Left lung (tissue), 10 donors: ENCODE results near the gene SAP30. TPM values are rescaled to one million over a fixed set of nuclear protein-coding genes. Genes with fewer than 3 reads are reported as not detected.

Experiments
- ATAC-seq: fragments of 200-7000 bp; cut with Tn5 transposase; one replicate; pipeline ENCODE4 v1.9.1; 2020; ENCODE audit warnings: moderate library complexity
- DNase-seq, 4 donors: peaks; one replicate each; pipeline ENCODE4 v3.0.0-alpha.2; 2013 to 2020
- H3K27ac ChIP-seq, 2 donors: fragments of 200-600 bp; sonication (generic) in 1 of 2; one replicate each; pipeline versions ENCODE4 v1.5.0 to v1.8.0; 2020 to 2021
- H3K27me3 ChIP-seq, 2 donors: fragments of 200-600 bp; sonication (generic) in 1 of 2; one replicate each; pipeline versions ENCODE4 v1.5.0 to v1.8.0; 2020 to 2021
- H3K36me3 ChIP-seq, 2 donors: fragments of 200-600 bp; sonication (generic) in 1 of 2; one replicate each; pipeline versions ENCODE4 v1.5.0 to v1.8.0; 2020 to 2021
- H3K4me1 ChIP-seq, 2 donors: fragments of 200-600 bp; one replicate each; pipeline ENCODE4 v1.8.0; 2021
- H3K4me3 ChIP-seq, 2 donors: fragments of 200-600 bp; sonication (generic) in 1 of 2; one replicate each; pipeline versions ENCODE4 v1.5.0 to v1.8.0; 2020 to 2021; ENCODE audit warnings: mild to moderate bottlenecking in 1 of 2
- H3K9me3 ChIP-seq, 2 donors: fragments of 200-600 bp; sonication (generic) in 1 of 2; one replicate each; pipeline versions ENCODE4 v1.5.0 to v1.8.0; 2020 to 2021
- intact Hi-C, 2 donors: fragments of 100-400 bp; cut with DNase I; formaldehyde crosslinking; loops; one replicate each; pipeline versions ENCODE4 v1.11.2 to v1.14.2; 2022
- polyA plus RNA-seq, 6 donors: library from polyadenylated mRNA; unstranded; fragments of 120-200 nt; gene quantifications; one replicate each; pipeline ENCODE4 v1.2.1, GENCODE V29; 2013; ENCODE audit not compliant: insufficient read length in 6 of 6
- total RNA-seq, 2 donors: library from RNA; stranded (reverse); fragmentation: NEBNext Ultra II Directional; extraction: Animal tissue kit (Norgen Biotek cat#: 25700); gene quantifications; one replicate each; pipeline ENCODE4 v1.2.1, GENCODE V29; 2021
- TF ChIP-seq, protein P1 (sequence below), 2 donors: fragments of 200-600 bp; sonication (generic) in 1 of 2; IDR thresholded peaks; one replicate each; pipeline versions ENCODE4 v1.5.0 to v1.8.0; 2021; ENCODE audit warnings: antibody characterized with exemption in 2 of 2
- donor health status: DM: no; HTN: yes; CAD: no.
- donor health status: DM: no; HTN: no; CAD: no.

The SAP30 gene
- total and polyA plus RNA-seq, 8 donors, result 10.2 to 22.3 (median 18.0) TPM

DNA sequence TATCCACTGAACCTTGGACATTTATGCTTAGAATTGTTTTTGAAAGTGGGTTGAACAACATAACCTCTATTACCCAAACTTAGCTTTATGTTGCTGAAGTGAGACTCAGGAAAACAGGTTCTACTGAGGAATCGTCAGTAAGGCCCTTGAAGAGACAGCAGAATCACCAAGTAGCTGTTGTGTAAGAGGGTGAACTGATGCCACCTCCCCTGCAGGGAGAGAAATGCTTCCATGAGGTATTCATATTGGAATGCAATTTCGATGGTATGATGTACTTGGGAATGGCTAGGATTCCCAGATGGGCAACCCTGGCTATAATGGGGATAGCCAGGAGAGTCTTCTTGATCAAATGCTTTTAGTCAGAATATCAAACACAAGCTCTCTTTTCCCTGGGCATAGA is 32.3 kb downstream of the SAP30 start:
- no peaks in the 10 kb centered on the region for H3K27me3 ChIP-seq
- ATAC-seq (no peak), DNase-seq (no peak)
- TF ChIP-seq, protein P1, sequence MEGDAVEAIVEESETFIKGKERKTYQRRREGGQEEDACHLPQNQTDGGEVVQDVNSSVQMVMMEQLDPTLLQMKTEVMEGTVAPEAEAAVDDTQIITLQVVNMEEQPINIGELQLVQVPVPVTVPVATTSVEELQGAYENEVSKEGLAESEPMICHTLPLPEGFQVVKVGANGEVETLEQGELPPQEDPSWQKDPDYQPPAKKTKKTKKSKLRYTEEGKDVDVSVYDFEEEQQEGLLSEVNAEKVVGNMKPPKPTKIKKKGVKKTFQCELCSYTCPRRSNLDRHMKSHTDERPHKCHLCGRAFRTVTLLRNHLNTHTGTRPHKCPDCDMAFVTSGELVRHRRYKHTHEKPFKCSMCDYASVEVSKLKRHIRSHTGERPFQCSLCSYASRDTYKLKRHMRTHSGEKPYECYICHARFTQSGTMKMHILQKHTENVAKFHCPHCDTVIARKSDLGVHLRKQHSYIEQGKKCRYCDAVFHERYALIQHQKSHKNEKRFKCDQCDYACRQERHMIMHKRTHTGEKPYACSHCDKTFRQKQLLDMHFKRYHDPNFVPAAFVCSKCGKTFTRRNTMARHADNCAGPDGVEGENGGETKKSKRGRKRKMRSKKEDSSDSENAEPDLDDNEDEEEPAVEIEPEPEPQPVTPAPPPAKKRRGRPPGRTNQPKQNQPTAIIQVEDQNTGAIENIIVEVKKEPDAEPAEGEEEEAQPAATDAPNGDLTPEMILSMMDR (IDR thresholded peaks at IDR 0.05), result no peak
- intact Hi-C loops, result no loop called here
- no peak overlapping the region for H3K4me3 ChIP-seq
- H3K4me1 ChIP-seq, result no peaks in the 10 kb centered on the region
- peaks cover 0 to 3% of the 10 kb centered on the region in 2 donors for H3K36me3 ChIP-seq
- no peak overlapping the region for H3K27ac ChIP-seq
- H3K9me3 ChIP-seq, result no peaks in the 10 kb centered on the region

DNA sequence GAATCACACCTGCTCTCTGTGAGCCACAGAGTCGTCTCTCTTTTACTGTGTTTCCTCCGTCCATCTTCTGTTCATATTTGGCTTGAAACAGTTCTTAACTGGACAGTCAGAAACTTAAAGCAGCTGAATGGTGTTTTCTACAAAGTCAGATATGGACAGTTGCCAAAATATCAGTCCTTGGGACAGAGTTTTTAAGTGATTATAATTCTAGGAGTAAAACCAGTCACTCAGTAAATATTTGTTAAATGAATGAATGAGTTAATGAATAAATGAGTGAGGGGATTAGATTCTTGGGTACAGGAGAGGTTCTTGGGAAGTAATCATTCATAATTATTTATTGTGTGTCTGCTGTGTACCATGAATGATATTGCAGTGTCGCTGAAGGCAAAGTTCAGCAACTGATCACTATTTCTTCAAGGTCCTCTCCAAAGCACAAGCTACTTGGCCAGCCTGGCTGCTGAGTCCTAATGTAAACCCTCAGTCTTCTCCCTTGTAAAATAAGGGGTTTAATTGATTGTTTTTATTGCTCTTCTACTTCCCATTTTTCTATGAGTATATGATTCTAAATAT is 33.6 kb downstream of the SAP30 start:
- Histone ChIP-seq H3K4me3 (no peak overlapping the region), H3K9me3 (no peaks in the 10 kb centered on the region), H3K27ac (no peak overlapping the region), H3K27me3 (no peaks in the 10 kb centered on the region), H3K4me1 (no peaks in the 10 kb centered on the region), H3K36me3 (peaks cover 0 to 3% of the 10 kb centered on the region in 2 donors)
- no peak for DNase-seq
- no peak for ATAC-seq
- intact Hi-C loops, result no loop called here
- TF ChIP-seq, protein P1 (IDR thresholded peaks at IDR 0.05), result no peak

DNA sequence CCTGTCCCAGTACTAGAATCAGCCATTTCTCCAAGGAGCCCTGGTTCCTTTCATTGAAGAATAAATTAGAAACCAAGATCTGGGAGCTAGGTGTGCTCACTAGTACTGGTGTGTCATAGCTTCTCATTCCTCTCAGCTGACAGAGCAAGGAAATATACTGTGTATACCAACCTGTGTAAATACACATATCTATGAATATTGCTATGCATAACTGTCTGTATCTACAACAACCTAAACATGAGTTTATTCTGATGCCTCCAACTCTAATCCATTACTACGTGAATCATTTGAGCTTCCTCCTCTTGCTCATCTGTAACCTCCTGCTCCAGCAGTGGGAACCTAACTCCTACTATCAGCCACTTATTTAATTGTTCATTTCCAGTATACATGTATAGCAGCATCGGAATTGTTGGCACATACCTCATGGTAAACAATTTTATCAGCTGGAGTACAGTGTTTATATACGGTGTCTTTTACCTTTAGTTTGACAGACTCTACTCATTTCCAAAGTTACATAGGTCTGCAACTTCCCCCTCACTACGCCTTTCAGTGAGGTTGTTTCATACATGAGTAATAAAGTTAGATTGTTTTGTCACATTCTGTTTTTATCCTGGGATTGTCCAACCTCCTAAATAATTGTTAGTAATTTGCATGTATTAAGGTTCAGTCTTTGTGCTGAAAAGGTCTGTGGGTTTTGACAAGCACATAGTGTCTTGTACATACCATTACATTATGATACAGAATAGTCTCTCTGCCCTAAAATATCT is 35.3 kb downstream of the SAP30 start:
- no peak for DNase-seq
- Histone ChIP-seq H3K27me3 (no peaks in the 10 kb centered on the region), H3K4me1 (peaks cover 0 to 12% of the 10 kb centered on the region in 2 donors), H3K36me3 (peaks cover 0 to 3% of the 10 kb centered on the region in 2 donors), H3K27ac (no peak overlapping the region), H3K9me3 (no peaks in the 10 kb centered on the region), H3K4me3 (no peak overlapping the region)
- TF ChIP-seq, protein P1 (IDR thresholded peaks at IDR 0.05), result no peak
- no peak for ATAC-seq
- intact Hi-C loops, result no loop called here

DNA sequence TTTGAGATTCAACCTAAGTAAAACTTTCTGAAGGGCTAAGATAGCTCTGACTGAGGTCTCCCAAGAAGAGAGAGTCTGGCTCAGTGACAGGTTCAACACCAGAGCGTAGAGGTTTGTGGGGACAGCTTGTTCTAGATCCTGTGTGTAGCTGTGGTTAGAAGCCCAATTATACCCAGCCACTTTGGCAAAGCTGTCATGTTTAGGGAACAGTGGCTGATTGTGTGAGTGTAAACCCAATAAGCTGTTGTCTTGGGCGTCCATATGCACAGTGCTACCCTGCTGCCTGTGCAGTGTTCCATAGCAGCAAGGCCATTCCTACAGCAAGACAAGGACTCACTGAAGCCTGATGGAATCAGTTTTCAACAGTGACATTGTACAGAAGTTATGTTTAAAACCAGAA is 39.3 kb downstream of the SAP30 start:
- TF ChIP-seq, protein P1 (IDR thresholded peaks at IDR 0.05), result no peak
- intact Hi-C loops, result loop anchor here in 1 of 2 donors (10.0 kb wide), 1 partner anchor 85 kb away; no protein-coding TSS in a partner anchor
- H3K27ac ChIP-seq, result peak overlapping the region in 1 of 2 donors; percentile 66
- no peaks in the 10 kb centered on the region for H3K27me3 ChIP-seq
- H3K36me3 ChIP-seq, result no peaks in the 10 kb centered on the region
- DNase-seq (no peak), ATAC-seq (no peak)
- H3K4me3 ChIP-seq, result no peak overlapping the region
- peaks cover 6 to 52% of the 10 kb centered on the region in 2 donors for H3K4me1 ChIP-seq
- no peaks in the 10 kb centered on the region for H3K9me3 ChIP-seq

- H3K27ac ChIP-seq, result peak overlapping the region in 1 of 2 donors; percentile 66
- ATAC-seq, result no peak
- intact Hi-C loops, result loop anchor here in 1 of 2 donors (10.0 kb wide), 1 partner anchor 86 kb away; no protein-coding TSS in a partner anchor
Measured at GRCh38 chr4:173411106-173411693, 40.4 kb downstream of the SAP30 start.

More at GRCh38 chr4:173411106-173411693, 40.4 kb downstream of the SAP30 start:
- Histone ChIP-seq H3K9me3 (no peaks in the 10 kb centered on the region), H3K4me3 (no peak overlapping the region), H3K27me3 (no peaks in the 10 kb centered on the region), H3K4me1 (peaks cover 6 to 62% of the 10 kb centered on the region in 2 donors), H3K36me3 (no peaks in the 10 kb centered on the region)
- TF ChIP-seq, protein P1 (IDR thresholded peaks at IDR 0.05), result no peak
- DNase-seq, result no peak
